SU-DHL-6 (cell line): ENCODE measurements around the gene IGFBP6.

ENCODE experiments used
- H2AFZ ChIP-seq: fragments of 200-600 bp; sonication (generic); 2 replicates; pipeline ENCODE4 v1.6.1; 2014; ENCODE audit warnings: low read depth, mild to moderate bottlenecking, moderate library complexity, mixed read lengths, antibody characterized with exemption, low read length; ENCODE audit not compliant: severe bottlenecking
- H3F3A ChIP-seq: fragments of 200-600 bp; shearing (Covaris generic); 2 replicates; pipeline ENCODE4 v1.6.0; 2016; ENCODE audit warnings: antibody characterized with exemption, mild to moderate bottlenecking; ENCODE audit not compliant: insufficient read depth
- H3K27ac ChIP-seq: fragments of 200-600 bp; sonication (generic); 2 replicates; pipeline ENCODE4 v1.5.1; 2016; ENCODE audit warnings: low read depth, mild to moderate bottlenecking, low read length, moderate library complexity, mixed read lengths
- H3K27me3 ChIP-seq: fragments of 200-600 bp; sonication (generic), shearing (Covaris generic); 2 replicates; pipeline ENCODE4 v1.6.0; 2014; ENCODE audit warnings: mild to moderate bottlenecking, low read length
- H3K36me3 ChIP-seq: fragments of 200-600 bp; sonication (generic); 2 replicates; pipeline ENCODE4 v1.6.1; 2014; ENCODE audit warnings: mild to moderate bottlenecking, low read length, mixed read lengths
- H3K4me2 ChIP-seq: fragments of 300-600, 200-600 bp; shearing (Covaris generic), sonication (generic); 2 replicates; pipeline ENCODE4 v1.6.0; 2014; ENCODE audit warnings: low read length, low read depth, mild to moderate bottlenecking; ENCODE audit not compliant: poor library complexity, severe bottlenecking
- H3K4me3 ChIP-seq: fragments of 200-600 bp; sonication (generic); 2 replicates; pipeline ENCODE4 v1.5.1; 2014; ENCODE audit warnings: antibody characterized with exemption, low read length, mild to moderate bottlenecking, mixed read lengths; ENCODE audit not compliant: insufficient read depth, poor library complexity, severe bottlenecking
- H3K79me2 ChIP-seq: fragments of 200-600 bp; sonication (generic); 2 replicates; pipeline ENCODE4 v1.6.1; 2014; ENCODE audit warnings: mild to moderate bottlenecking, low read length, moderate library complexity; ENCODE audit not compliant: insufficient read depth
- H3K9ac ChIP-seq: fragments of 200-600 bp; sonication (generic); 2 replicates; pipeline ENCODE4 v1.7.0; 2014; ENCODE audit warnings: mild to moderate bottlenecking, low read length
- H3K9me2 ChIP-seq: fragments of 200-600 bp; sonication (generic); replicated peaks from 2 replicates; pipeline ENCODE4 v1.6.1; 2014; ENCODE audit warnings: low read length; ENCODE audit not compliant: insufficient read depth
- H3K9me3 ChIP-seq: fragments of 200-600 bp; sonication (generic); 2 replicates; pipeline ENCODE4 v1.6.1; 2014; ENCODE audit warnings: low read length, mixed read lengths; ENCODE audit not compliant: insufficient read depth
- H4K20me1 ChIP-seq: fragments of 200-600 bp; sonication (generic); 2 replicates; pipeline ENCODE4 v1.6.1; 2014; ENCODE audit warnings: low read depth, mild to moderate bottlenecking, antibody characterized with exemption, low read length, moderate library complexity, mixed read lengths
- EZH2phosphoT487 ChIP-seq: fragments of 200-600 bp; sonication (generic), shearing (Covaris generic); conservative IDR thresholded peaks from 2 replicates; pipeline ENCODE4 v1.6.1; 2018; ENCODE audit warnings: mild to moderate bottlenecking, antibody characterized with exemption, low read length, moderate library complexity, mixed read lengths
- TF ChIP-seq, protein P1 (sequence below): fragments of 200-600 bp; sonication (generic); IDR thresholded peaks from one replicate; pipeline ENCODE4 v1.5.1; 2017; ENCODE audit warnings: antibody characterized with exemption, mild to moderate bottlenecking, low read length, moderate library complexity; ENCODE audit not compliant: insufficient read depth, poor library complexity, severe bottlenecking

Gene IGFBP6

GRCh38 chr12:53074999-53075370, 22.5 kb upstream of the IGFBP6 start:
- H3K27ac ChIP-seq, result no peak overlapping the region
- no peak overlapping the region for H3K4me2 ChIP-seq
- H2AFZ ChIP-seq, result no peak overlapping the region
- no peaks in the 10 kb centered on the region for H3K9me3 ChIP-seq
- no peak overlapping the region for H3K4me3 ChIP-seq
- TF ChIP-seq EZH2phosphoT487, result no peak
- TF ChIP-seq, protein P1, sequence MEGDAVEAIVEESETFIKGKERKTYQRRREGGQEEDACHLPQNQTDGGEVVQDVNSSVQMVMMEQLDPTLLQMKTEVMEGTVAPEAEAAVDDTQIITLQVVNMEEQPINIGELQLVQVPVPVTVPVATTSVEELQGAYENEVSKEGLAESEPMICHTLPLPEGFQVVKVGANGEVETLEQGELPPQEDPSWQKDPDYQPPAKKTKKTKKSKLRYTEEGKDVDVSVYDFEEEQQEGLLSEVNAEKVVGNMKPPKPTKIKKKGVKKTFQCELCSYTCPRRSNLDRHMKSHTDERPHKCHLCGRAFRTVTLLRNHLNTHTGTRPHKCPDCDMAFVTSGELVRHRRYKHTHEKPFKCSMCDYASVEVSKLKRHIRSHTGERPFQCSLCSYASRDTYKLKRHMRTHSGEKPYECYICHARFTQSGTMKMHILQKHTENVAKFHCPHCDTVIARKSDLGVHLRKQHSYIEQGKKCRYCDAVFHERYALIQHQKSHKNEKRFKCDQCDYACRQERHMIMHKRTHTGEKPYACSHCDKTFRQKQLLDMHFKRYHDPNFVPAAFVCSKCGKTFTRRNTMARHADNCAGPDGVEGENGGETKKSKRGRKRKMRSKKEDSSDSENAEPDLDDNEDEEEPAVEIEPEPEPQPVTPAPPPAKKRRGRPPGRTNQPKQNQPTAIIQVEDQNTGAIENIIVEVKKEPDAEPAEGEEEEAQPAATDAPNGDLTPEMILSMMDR, result no peak
- no peaks in the 10 kb centered on the region for H3F3A ChIP-seq
- no peaks in the 10 kb centered on the region for H3K27me3 ChIP-seq
- H4K20me1 ChIP-seq, result no peaks in the 10 kb centered on the region
- H3K79me2 ChIP-seq, result peaks cover 7% of the 10 kb centered on the region
- no peaks in the 10 kb centered on the region for H3K9me2 ChIP-seq
- H3K9ac ChIP-seq, result no peak overlapping the region
- no peaks in the 10 kb centered on the region for H3K36me3 ChIP-seq

DNA sequence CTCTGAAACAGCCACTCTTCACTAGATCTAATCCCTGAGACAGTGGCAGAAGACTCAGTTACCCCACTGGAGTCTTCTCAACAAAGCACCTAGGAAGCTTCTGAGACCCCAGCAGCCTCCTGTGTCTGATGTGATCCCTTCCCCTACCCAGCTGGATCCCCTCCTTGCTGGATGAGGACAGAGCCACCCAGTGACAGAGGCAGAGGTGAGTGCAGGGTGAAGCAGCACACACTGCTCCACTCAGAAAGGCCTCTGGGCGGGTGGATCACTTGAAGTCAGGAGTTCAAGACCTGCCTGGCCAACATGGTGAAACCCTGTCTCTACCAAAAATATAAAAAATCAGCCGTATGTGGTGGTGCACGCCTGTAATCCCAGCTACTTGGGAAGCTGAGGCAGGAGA, 21.0 kb upstream of the IGFBP6 start:
- Histone ChIP-seq H3K36me3 (no peaks in the 10 kb centered on the region), H3K4me2 (no peak overlapping the region), H3K27ac (no peak overlapping the region)

DNA sequence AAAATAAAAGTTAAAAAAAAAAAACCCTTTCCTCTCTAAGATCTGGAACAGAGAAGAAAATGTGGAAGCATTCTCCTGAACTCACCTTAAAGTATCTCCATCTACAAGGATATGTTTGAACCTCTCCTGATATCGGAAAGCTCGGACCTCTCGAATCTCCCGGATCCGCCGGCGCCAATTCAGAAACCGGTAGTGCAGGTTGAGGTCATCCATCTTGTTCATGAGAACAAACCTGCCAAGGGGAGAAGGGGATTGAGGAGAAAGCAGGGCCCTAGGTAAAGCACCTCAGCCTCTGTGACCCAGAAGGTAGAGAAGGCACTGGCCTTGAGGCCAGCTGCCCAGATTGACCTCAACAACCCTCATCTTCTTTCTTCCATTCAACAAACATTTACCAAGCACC, 20.4 kb upstream of the IGFBP6 start:
- Histone ChIP-seq H3K4me2 (no peak overlapping the region), H2AFZ (no peak overlapping the region), H3K79me2 (peaks cover 7% of the 10 kb centered on the region), H4K20me1 (no peaks in the 10 kb centered on the region), H3K9me2 (no peaks in the 10 kb centered on the region), H3K36me3 (no peaks in the 10 kb centered on the region), H3K27ac (no peak overlapping the region), H3K4me3 (no peak overlapping the region), H3K9me3 (no peaks in the 10 kb centered on the region), H3K27me3 (no peaks in the 10 kb centered on the region), H3K9ac (no peak overlapping the region), H3F3A (no peaks in the 10 kb centered on the region)
- TF ChIP-seq, protein P1, result no peak
- TF ChIP-seq EZH2phosphoT487, result no peak

More for the DNA sequence above, 21.0 kb upstream of the IGFBP6 start:
- Histone ChIP-seq H2AFZ (no peak overlapping the region), H4K20me1 (no peaks in the 10 kb centered on the region), H3K9me3 (no peaks in the 10 kb centered on the region), H3K9ac (no peak overlapping the region), H3F3A (no peaks in the 10 kb centered on the region), H3K4me3 (no peak overlapping the region), H3K27me3 (no peaks in the 10 kb centered on the region), H3K9me2 (no peaks in the 10 kb centered on the region), H3K79me2 (peaks cover 7% of the 10 kb centered on the region)
- TF ChIP-seq, protein P1, result no peak
- no peak for TF ChIP-seq EZH2phosphoT487
